Measurements from ENCODE around the gene MN1. TPM values are rescaled to one million over a fixed set of nuclear protein-coding genes. Genes with fewer than 3 reads are reported as not detected.
A peak's percentile ranks its signal among the peaks of the same experiment; 100 is the strongest.

Gene MN1
- total and polyA plus RNA-seq, 12 donors, result 2.3 to 8.3 (median 5.5) TPM

DNA sequence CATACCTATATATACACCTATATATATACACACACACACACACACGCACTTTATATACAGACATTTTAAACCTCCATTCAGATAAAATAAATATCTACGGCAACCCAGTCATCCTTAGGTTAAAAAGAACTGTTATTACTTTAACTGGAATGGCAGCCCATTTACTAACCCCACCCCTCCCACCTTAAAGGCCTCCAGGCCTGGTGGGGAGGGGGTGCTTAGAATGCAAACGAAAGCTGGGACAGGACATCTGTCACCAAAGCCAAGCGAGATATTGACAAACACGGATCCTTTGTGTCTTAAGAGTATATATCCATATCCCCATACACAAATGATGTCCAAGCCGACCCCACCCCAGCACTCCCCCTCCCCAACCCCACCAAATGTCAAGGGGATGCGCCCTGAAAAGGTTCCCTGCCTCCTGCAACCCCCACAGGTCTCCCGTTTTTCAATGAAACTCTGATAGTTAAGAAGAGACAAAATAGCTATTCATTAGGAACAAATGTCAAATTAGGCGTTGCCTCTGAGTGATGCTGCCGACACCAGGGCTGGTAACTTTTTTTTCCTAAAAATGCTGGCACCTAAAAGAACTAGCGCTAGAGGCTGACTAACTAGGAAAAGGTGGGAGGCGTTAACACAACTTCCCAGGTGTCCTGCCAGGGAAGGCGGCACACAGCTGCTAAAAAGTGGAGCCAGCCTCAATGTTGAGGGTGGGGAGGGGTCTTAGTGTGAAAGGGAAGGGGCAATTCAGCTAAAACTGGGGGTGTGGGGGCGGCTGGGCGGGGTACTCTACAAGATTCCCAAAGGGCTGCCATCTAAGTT lies 5.6 kb downstream of the MN1 start:
- intact Hi-C loops (cut with DNase I), result loop anchor here in 3 of 10 donors (5.0 to 10.0 kb wide), 3 partner anchors 71 to 159 kb away; no protein-coding TSS in a partner anchor
- WGBS, 2 donors, result 57 to 65% methylated on average over 15 of the region's 15 CpGs
- DNase-seq, result no peak

GRCh38 chr22:27795053-27795452 lies 6.5 kb downstream of the MN1 start:
- Histone ChIP-seq H3K27me3 (peaks cover 0 to 36% (median 15%) of the 10 kb centered on the region in 7 donors), H3K36me3 (peaks cover 0 to 15% (median 0%) of the 10 kb centered on the region in 9 donors), H3K4me1 (peaks cover 6 to 66% (median 27%) of the 10 kb centered on the region in 9 donors), H3K9me3 (no peaks in the 10 kb centered on the region), H3K4me3 (peak overlapping the region in 8 of 10 donors; percentile 20 to 93 (median 72)), H3K27ac (peak overlapping the region in 7 of 10 donors; percentile 18 to 95 (median 81))
- ATAC-seq (no peak), DNase-seq (no peak)
- TF ChIP-seq CTCF (IDR thresholded peaks at IDR 0.05), result no peak
- intact Hi-C loops (cut with DNase I), result loop anchor here in 3 of 10 donors (5.0 to 10.0 kb wide), 3 partner anchors 70 to 158 kb away; no protein-coding TSS in a partner anchor
- WGBS, 2 donors, result 62 to 85% methylated on average over 14 of the region's 14 CpGs

More for the DNA sequence above, 5.6 kb downstream of the MN1 start:
- ATAC-seq, result no peak
- H3K4me3 ChIP-seq, result peak overlapping the region in 9 of 10 donors; percentile 72 to 93 (median 73)
- H3K27ac ChIP-seq, result peak overlapping the region in 9 of 10 donors; percentile 6 to 95 (median 73)
- peaks cover 8 to 66% (median 29%) of the 10 kb centered on the region in 9 donors for H3K4me1 ChIP-seq
- peaks cover 0 to 15% (median 0%) of the 10 kb centered on the region in 9 donors for H3K36me3 ChIP-seq
- no peaks in the 10 kb centered on the region for H3K9me3 ChIP-seq
- TF ChIP-seq CTCF (IDR thresholded peaks at IDR 0.05), result no peak
- H3K27me3 ChIP-seq, result peaks cover 0 to 44% (median 15%) of the 10 kb centered on the region in 7 donors

GRCh38 chr22:27794226-27794625 lies 7.3 kb downstream of the MN1 start:
- ATAC-seq, result peak in 1 of 8 donors; percentile 34
- Histone ChIP-seq H3K4me1 (peaks cover 0 to 57% (median 20%) of the 10 kb centered on the region in 9 donors), H3K27me3 (peaks cover 0 to 27% (median 15%) of the 10 kb centered on the region in 7 donors), H3K9me3 (no peaks in the 10 kb centered on the region), H3K4me3 (peak overlapping the region in 5 of 10 donors; percentile 9 to 88 (median 73)), H3K36me3 (peaks cover 0 to 16% (median 0%) of the 10 kb centered on the region in 9 donors), H3K27ac (peak overlapping the region in 5 of 10 donors; percentile 7 to 95 (median 73))
- 42 to 45% methylated on average over 5 of the region's 5 CpGs for WGBS, 2 donors
- intact Hi-C loops (cut with DNase I), result loop anchor here in 2 of 10 donors (10.0 kb wide), 2 partner anchors 69 to 129 kb away; no protein-coding TSS in a partner anchor
- TF ChIP-seq CTCF (IDR thresholded peaks at IDR 0.05), result peak in 1 of 9 donors; percentile 12
- DNase-seq, result no peak

DNA sequence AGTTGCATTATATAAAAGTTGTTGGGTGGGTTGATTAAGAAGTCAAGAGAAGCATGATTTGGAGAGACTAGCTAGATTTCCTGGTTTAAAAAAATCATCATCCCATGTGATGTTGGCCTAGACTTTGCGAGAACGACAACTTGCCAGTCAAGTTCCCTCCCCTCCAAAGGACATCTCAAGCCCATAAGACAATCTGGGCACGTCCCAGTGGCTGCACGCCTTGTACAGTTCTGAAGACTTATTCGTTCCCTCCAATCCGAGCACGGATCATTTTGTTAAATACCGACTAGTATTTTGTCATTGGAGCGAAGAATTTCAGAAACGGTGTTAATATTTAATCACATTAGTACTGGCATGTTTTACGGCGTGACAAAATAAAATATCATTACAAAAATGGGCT lies 8.0 kb downstream of the MN1 start:
- H3K4me1 ChIP-seq, result peaks cover 0 to 51% (median 14%) of the 10 kb centered on the region in 9 donors
- 76 to 79% methylated on average over 12 of the region's 12 CpGs for WGBS, 2 donors
- no peak for TF ChIP-seq CTCF (IDR thresholded peaks at IDR 0.05)
- H3K36me3 ChIP-seq, result peaks cover 0 to 19% (median 0%) of the 10 kb centered on the region in 9 donors
- intact Hi-C loops (cut with DNase I), result loop anchor here in 2 of 10 donors (10.0 kb wide), 2 partner anchors 69 to 129 kb away; no protein-coding TSS in a partner anchor
- peak overlapping the region in 5 of 10 donors; percentile 7 to 95 (median 27) for H3K27ac ChIP-seq
- H3K4me3 ChIP-seq, result peak overlapping the region in 5 of 10 donors; percentile 9 to 85 (median 72)
- H3K27me3 ChIP-seq, result peaks cover 0 to 21% (median 15%) of the 10 kb centered on the region in 7 donors
- ATAC-seq (no peak), DNase-seq (no peak)
- no peaks in the 10 kb centered on the region for H3K9me3 ChIP-seq
